ENCODE measurements around the gene SPATA45. TPM values are rescaled to one million over a fixed set of nuclear protein-coding genes. Genes with fewer than 3 reads are reported as not detected.

SPATA45 gene
- total RNA-seq: 0.44 and 0.53 TPM in 2 replicates

DNA sequence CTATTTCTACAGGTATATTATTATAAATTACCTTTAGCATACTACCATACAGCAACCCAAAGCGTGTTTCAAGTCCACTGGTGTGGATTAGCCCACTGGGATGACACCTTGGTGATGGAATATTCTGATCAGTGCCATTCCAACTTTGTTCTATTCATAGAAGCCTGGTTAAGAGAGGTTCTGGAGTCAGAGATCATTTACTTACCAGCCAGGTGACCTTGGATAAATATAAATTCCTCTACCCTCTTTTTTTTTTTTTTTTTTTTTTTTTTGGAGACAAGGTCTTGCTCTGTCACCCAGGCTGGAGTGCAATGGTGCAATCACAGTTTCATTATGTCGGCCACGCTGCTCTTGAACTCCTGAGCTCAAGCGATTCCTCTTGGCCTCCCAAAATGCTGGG is at the start of gene SPATA45:
Gene SPATA45 (minus strand): TSS at position 101 of the 400 bp plus-strand sequence. CDS start 11,500 bp downstream, outside the sequence.

DNA sequence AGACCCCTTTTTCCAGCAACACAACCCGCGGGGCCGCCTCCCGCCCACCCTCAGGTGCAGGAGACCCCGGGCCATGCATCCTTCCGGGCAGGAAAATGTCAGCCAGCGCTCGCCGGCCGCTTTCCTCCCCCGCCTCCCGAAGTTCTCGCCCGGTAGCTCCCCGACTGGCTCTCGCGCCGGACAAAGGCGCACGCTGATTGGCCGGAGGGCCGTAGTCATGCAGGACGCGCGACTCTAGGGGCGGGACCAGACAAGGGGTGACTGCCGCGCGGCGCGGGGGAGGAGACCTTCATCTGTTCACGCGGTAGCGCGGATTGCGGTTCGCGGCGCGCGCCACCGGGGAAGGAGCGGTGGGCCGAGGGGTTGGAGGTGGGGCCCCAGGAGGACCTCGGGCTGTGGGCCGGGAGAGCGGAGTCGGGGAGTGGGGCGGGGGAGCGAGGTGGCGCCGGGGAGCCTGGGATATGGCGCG is 10.6 kb upstream of the SPATA45 start, which contains the start of gene FLVCR1:
Gene FLVCR1 (plus strand): TSS at position 284 of the 469 bp plus-strand sequence. CDS start 178 bp downstream, at position 462.

DNA sequence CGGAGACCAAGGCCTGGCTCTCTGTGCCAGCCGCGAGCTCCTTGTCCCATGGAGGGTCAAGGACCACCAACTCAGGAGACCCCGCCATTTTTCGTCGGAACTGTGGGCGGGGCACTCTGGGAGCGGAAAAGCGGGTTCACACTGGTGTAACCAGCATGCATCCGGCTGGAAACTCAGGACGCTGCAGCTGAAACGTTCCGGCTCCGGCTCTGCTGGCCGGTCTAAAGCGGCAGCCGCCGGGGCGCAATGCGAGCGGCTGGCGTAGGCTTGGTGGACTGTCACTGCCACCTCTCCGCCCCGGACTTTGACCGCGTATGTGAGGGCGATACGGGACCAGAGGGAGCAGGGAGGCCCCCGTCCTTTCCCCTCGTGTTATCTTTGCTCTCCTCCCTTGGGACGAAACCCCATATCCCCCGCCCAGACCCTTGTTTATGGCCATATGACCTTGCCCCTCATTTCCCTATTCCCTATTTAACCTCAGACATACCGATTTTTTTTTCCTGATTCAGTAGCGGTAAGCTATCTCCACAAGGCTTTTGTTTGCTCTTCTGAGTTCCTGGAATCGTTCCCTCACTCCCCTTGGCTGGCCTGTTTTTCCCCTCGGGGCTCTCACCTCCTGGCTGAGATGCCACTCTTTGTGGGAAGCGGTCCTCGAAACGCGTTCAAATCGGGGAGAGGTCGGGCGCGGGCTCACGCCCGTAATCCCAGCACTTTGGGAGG is 55.6 kb downstream of the SPATA45 start, which contains the start of the genes NSL1 and TATDN3:
Gene NSL1 (minus strand): TSS at position 102 of the 720 bp plus-strand sequence. CDS start 14 bp downstream, at position 88.
Gene TATDN3 (plus strand): TSS at position 219 of the 720 bp plus-strand sequence. CDS start 28 bp downstream, at position 247.

Other genes starting within 250 kb of the SPATA45 start
- gene ATF3, start 238.9 kb downstream of the SPATA45 start, total RNA-seq: 6.2 and 16.0 TPM in 2 replicates
- gene BATF3, start 147.8 kb downstream of the SPATA45 start, total RNA-seq: 0.87 and 2.8 TPM in 2 replicates
- 24.0 and 26.1 TPM in 2 replicates for gene NSL1, start 55.9 kb downstream of the SPATA45 start, total RNA-seq
- 14.7 and 17.2 TPM in 2 replicates for gene TATDN3, start 55.8 kb downstream of the SPATA45 start, total RNA-seq
- 4.0 and 4.8 TPM in 2 replicates for gene FLVCR1, start 10.6 kb upstream of the SPATA45 start, total RNA-seq
- gene VASH2, start 102.9 kb upstream of the SPATA45 start, total RNA-seq: under 0.01 TPM in 1 of 2 replicates, not detected in the other
- gene ANGEL2, start 168.2 kb upstream of the SPATA45 start, total RNA-seq: 41.4 and 45.8 TPM in 2 replicates
- gene RPS6KC1, start 203.6 kb upstream of the SPATA45 start, total RNA-seq: 27.0 and 31.7 TPM in 2 replicates